ENCODE measurements around the gene SPAST. TPM values are rescaled to one million over a fixed set of nuclear protein-coding genes. Genes with fewer than 3 reads are reported as not detected.
A peak's percentile ranks its signal among the peaks of the same experiment; 100 is the strongest.

SPAST gene
- total and polyA plus RNA-seq, 9 of the 15 experiments (the other 6 are each of a cell fraction or from before 2014, with no cell fraction given): 7.4 to 37.0 (median 19.0) TPM

GRCh38 chr2:32063310-32064020, at the start of gene SPAST (continued):
- TF ChIP-seq MTF1 (CRISPR knock-in tag; IDR thresholded peaks at IDR 0.05; ENCODE audit: borderline replicate concordance) (no peak), SP2 (IDR thresholded peaks at IDR 0.05; ENCODE audit: extremely low read depth, low read depth, low read length, poor library complexity, severe bottlenecking) (no peak), ZBTB7A (IDR thresholded peaks at IDR 0.05; ENCODE audit: borderline replicate concordance, control insufficient read depth, low read depth, low read length) (peak; percentile 67), CUX1 (CRISPR knock-in tag; IDR thresholded peaks at IDR 0.05) (peak; percentile 73; the same call in 1 of the 2 replicates), HDAC8 (tag; IDR thresholded peaks at IDR 0.05) (no peak; the same call in 1 of the 2 replicates), SOX6 (IDR thresholded peaks at IDR 0.05) (peak; percentile 64; the same call in 1 of the 2 replicates), ARHGAP35 (IDR thresholded peaks at IDR 0.05; ENCODE audit: partially characterized antibody) (no peak), HDGF (IDR thresholded peaks at IDR 0.05) (no peak), RBM22 (IDR thresholded peaks at IDR 0.05; ENCODE audit: low read depth, low read length, poor library complexity, severe bottlenecking) (no peak), ARID2 (IDR thresholded peaks at IDR 0.05) (no peak), ZMIZ1 (IDR thresholded peaks at IDR 0.05; ENCODE audit: low read depth in 2 of 2, low read length in 2 of 2) (peak in 1 of 2 experiments; percentile 84; a peak in 2 of 4 replicates), ZC3H4 (CRISPR knock-in tag; IDR thresholded peaks at IDR 0.05; ENCODE audit: borderline replicate concordance) (no peak), SMAD1 (IDR thresholded peaks at IDR 0.05; ENCODE audit: low read depth, low read length, partially characterized antibody) (no peak), THAP7 (CRISPR knock-in tag; IDR thresholded peaks at IDR 0.05) (no peak)
- TF ChIP-seq, protein P1, sequence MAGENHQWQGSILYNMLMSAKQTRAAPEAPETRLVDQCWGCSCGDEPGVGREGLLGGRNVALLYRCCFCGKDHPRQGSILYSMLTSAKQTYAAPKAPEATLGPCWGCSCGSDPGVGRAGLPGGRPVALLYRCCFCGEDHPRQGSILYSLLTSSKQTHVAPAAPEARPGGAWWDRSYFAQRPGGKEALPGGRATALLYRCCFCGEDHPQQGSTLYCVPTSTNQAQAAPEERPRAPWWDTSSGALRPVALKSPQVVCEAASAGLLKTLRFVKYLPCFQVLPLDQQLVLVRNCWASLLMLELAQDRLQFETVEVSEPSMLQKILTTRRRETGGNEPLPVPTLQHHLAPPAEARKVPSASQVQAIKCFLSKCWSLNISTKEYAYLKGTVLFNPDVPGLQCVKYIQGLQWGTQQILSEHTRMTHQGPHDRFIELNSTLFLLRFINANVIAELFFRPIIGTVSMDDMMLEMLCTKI (IDR thresholded peaks at IDR 0.05; ENCODE audit: partially characterized antibody): no peak

All from K562 (cell line).